Hematopoietic multipotent progenitor cell treated with erythropoietin and hydrocortisone succinate and interleukin-3 and kit ligand, for 8 days (in vitro differentiated cells): ENCODE data around the gene ZNRF2.
"Not testable (repeated sequence)": the region's sequence is repeated elsewhere in the genome, so short reads cannot be mapped to it uniquely, and the experiment has no call there.

Experiments used
- DNase-seq: peaks from one replicate; pipeline ENCODE4 v3.0.0-alpha.2; 2015

The ZNRF2 gene

GRCh38 chr7:30263090-30263710 is 21.2 kb upstream of the ZNRF2 start:
- no peak for DNase-seq

- DNase-seq: no peak
Measured at GRCh38 chr7:30264052-30264451, 20.3 kb upstream of the ZNRF2 start.

GRCh38 chr7:30265189-30265588 is 19.2 kb upstream of the ZNRF2 start:
- DNase-seq: not testable (repeated sequence)

GRCh38 chr7:30266686-30267085 is 17.7 kb upstream of the ZNRF2 start:
- DNase-seq: no peak

- no peak for DNase-seq
Measured at GRCh38 chr7:30268586-30268985, 15.8 kb upstream of the ZNRF2 start.

- no peak for DNase-seq
Measured at GRCh38 chr7:30269490-30269889, 14.9 kb upstream of the ZNRF2 start.

- no peak for DNase-seq
Measured at GRCh38 chr7:30270921-30271320, 13.5 kb upstream of the ZNRF2 start.

GRCh38 chr7:30272126-30272525 is 12.3 kb upstream of the ZNRF2 start:
- no peak for DNase-seq

- DNase-seq: no peak
Measured at GRCh38 chr7:30273552-30273951, 10.8 kb upstream of the ZNRF2 start.

GRCh38 chr7:30274641-30275040 is 9.8 kb upstream of the ZNRF2 start:
- no peak for DNase-seq

GRCh38 chr7:30276203-30276900 is 8.0 kb upstream of the ZNRF2 start:
- DNase-seq: peak; percentile 75

GRCh38 chr7:30278376-30278775 is 6.0 kb upstream of the ZNRF2 start:
- no peak for DNase-seq

GRCh38 chr7:30278849-30279652 is 5.3 kb upstream of the ZNRF2 start:
- DNase-seq: no peak

- DNase-seq: no peak
Measured at GRCh38 chr7:30279653-30279904, 4.8 kb upstream of the ZNRF2 start.

- DNase-seq: no peak
Measured at GRCh38 chr7:30280631-30281030, 3.8 kb upstream of the ZNRF2 start.

GRCh38 chr7:30281263-30281662 is 3.1 kb upstream of the ZNRF2 start:
- no peak for DNase-seq

- DNase-seq: no peak
Measured at GRCh38 chr7:30281791-30282190, 2.6 kb upstream of the ZNRF2 start.

- DNase-seq: no peak
Measured at GRCh38 chr7:30282735-30283134, 1.7 kb upstream of the ZNRF2 start.

- DNase-seq: no peak
Measured at GRCh38 chr7:30285067-30285535, 704 bp downstream of the ZNRF2 start.

GRCh38 chr7:30285536-30286284 is 1.3 kb downstream of the ZNRF2 start:
- DNase-seq: peak; percentile 83

- no peak for DNase-seq
Measured at GRCh38 chr7:30286749-30287148, 2.4 kb downstream of the ZNRF2 start.

GRCh38 chr7:30287625-30288024 is 3.2 kb downstream of the ZNRF2 start:
- DNase-seq: not testable (repeated sequence)

GRCh38 chr7:30289634-30290033 is 5.2 kb downstream of the ZNRF2 start:
- peak; percentile 40 for DNase-seq
